Measurements from ENCODE around the gene NIPA2. TPM values are rescaled to one million over a fixed set of nuclear protein-coding genes. Genes with fewer than 3 reads are reported as not detected.
"Not testable (repeated sequence)": the region's sequence is repeated elsewhere in the genome, so short reads cannot be mapped to it uniquely, and the experiment has no call there.

Gene NIPA2
- total RNA-seq, 2 donors from 2014 or later: 57.0 to 58.3 TPM

- Histone ChIP-seq H3K4me3 (ENCODE audit: low read length) (no peak overlapping the region), H3K9me3 (ENCODE audit: control insufficient read depth, low read length) (no peaks in the 10 kb centered on the region), H3K9ac (ENCODE audit: extremely low read depth, low read length, poor library complexity, severe bottlenecking) (no peak overlapping the region), H3K27ac (ENCODE audit: low read depth, low read length) (no peak overlapping the region), H3K4me1 (ENCODE audit: control insufficient read depth, insufficient read depth, low read length) (no peaks in the 10 kb centered on the region), H3K27me3 (ENCODE audit: control insufficient read depth, insufficient read depth, low read length, poor library complexity, severe bottlenecking) (no peaks in the 10 kb centered on the region), H3K36me3 (ENCODE audit: control insufficient read depth, insufficient read depth, low read length) (no peaks in the 10 kb centered on the region)
- Mint-ChIP-seq H3K27me3 (ENCODE audit: insufficient read depth) (no peaks in the 10 kb centered on the region), H3K9me3 (no peaks in the 10 kb centered on the region), H3K27ac (no peak overlapping the region), H3K4me1 (peaks cover 1% of the 10 kb centered on the region), H3K36me3 (ENCODE audit: low read depth) (peaks cover 6% of the 10 kb centered on the region), H3K4me3 (no peak overlapping the region)
- 94% methylated on average over 11 of the region's 11 CpGs for WGBS, 2 experiments (ENCODE audit: insufficient coverage in 1 of 2, insufficient read length in 1 of 2)
- TF ChIP-seq CTCF (conservative IDR thresholded peaks at IDR 0.05): no peak
- no peak for DNase-seq
Measured at GRCh38 chr15:22806156-22806555, 32.3 kb upstream of the NIPA2 start.

DNA sequence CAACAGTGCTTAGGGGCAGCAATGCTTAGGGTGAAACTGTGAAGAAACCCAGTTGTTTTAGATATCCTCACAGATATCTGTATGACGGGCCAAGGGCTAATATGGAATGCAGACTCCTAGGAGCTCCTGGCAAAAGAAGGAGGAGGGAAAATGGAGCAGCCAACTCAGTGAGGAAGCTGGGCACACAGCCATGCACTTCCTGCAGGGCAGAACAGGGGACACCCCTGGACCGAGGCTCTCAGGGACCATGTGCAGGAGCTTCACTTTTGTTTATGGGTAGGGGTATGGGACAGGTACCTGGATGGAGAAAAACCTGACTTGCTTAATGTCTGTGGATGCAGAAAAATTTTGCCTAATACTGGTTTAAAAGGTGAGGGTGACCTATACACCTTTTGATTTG, 31.8 kb upstream of the NIPA2 start:
- no peaks in the 10 kb centered on the region for H3K36me3 ChIP-seq (ENCODE audit: control insufficient read depth, insufficient read depth, low read length)
- DNase-seq: no peak
- Mint-ChIP-seq H3K9me3 (no peaks in the 10 kb centered on the region), H3K4me3 (no peak overlapping the region), H3K27ac (no peak overlapping the region), H3K27me3 (ENCODE audit: insufficient read depth) (no peaks in the 10 kb centered on the region), H3K4me1 (no peaks in the 10 kb centered on the region), H3K36me3 (ENCODE audit: low read depth) (peaks cover 8% of the 10 kb centered on the region)
- H3K4me3 ChIP-seq (ENCODE audit: low read length): no peak overlapping the region
- TF ChIP-seq CTCF (conservative IDR thresholded peaks at IDR 0.05): no peak
- H3K4me1 ChIP-seq (ENCODE audit: control insufficient read depth, insufficient read depth, low read length): no peaks in the 10 kb centered on the region
- H3K9me3 ChIP-seq (ENCODE audit: control insufficient read depth, low read length): no peaks in the 10 kb centered on the region
- H3K9ac ChIP-seq (ENCODE audit: extremely low read depth, low read length, poor library complexity, severe bottlenecking): no peak overlapping the region
- H3K27me3 ChIP-seq (ENCODE audit: control insufficient read depth, insufficient read depth, low read length, poor library complexity, severe bottlenecking): no peaks in the 10 kb centered on the region
- 85 to 96% methylated on average over 2 of the region's 2 CpGs for WGBS, 2 experiments (ENCODE audit: insufficient coverage in 1 of 2, insufficient read length in 1 of 2)
- H3K27ac ChIP-seq (ENCODE audit: low read depth, low read length): no peak overlapping the region

GRCh38 chr15:22807831-22808230, 30.6 kb upstream of the NIPA2 start:
- H3K4me3 Mint-ChIP-seq; H3K9me3 ChIP-seq (ENCODE audit: control insufficient read depth, low read length); H3K27ac Mint-ChIP-seq; H3K4me3 ChIP-seq (ENCODE audit: low read length); DNase-seq; H3K4me1 ChIP-seq (ENCODE audit: control insufficient read depth, insufficient read depth, low read length); H3K27me3 ChIP-seq (ENCODE audit: control insufficient read depth, insufficient read depth, low read length, poor library complexity, severe bottlenecking); H3K9me3 Mint-ChIP-seq; H3K27ac ChIP-seq (ENCODE audit: low read depth, low read length); H3K9ac ChIP-seq (ENCODE audit: extremely low read depth, low read length, poor library complexity, severe bottlenecking); H3K4me1 Mint-ChIP-seq; H3K27me3 Mint-ChIP-seq (ENCODE audit: insufficient read depth); H3K36me3 ChIP-seq (ENCODE audit: control insufficient read depth, insufficient read depth, low read length): not testable (repeated sequence)
- peaks cover 17% of the 10 kb centered on the region for H3K36me3 Mint-ChIP-seq (ENCODE audit: low read depth)
- WGBS, 2 experiments (ENCODE audit: insufficient coverage in 1 of 2, insufficient read length in 1 of 2): 95 to 96% methylated on average over 4 to 9 of the region's 9 CpGs

DNA sequence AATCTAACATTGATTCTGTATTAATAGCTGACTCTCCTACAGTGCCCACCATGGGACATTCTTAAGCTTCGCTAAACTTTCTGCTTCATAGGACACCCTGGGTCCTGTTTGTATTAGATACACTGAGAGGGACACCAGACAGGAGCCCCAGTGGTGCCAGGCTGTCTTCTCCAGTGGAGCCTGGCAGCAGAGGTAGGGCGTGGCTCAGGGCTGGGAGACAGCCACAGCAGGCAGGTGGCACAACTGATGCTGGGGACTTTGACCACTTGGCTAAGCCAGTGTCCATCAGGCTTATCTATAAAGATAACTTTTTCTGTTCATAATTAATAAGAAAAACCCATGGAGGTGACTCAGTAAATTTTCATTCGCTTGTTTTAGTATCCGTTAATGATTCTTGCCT, 30.2 kb upstream of the NIPA2 start:
- 95 to 100% methylated on average over 1 to 4 of the region's 4 CpGs for WGBS, 2 experiments (ENCODE audit: insufficient coverage in 1 of 2, insufficient read length in 1 of 2)
- H3K27ac ChIP-seq (ENCODE audit: low read depth, low read length): no peak overlapping the region
- peaks cover 18% of the 10 kb centered on the region for H3K36me3 Mint-ChIP-seq (ENCODE audit: low read depth)
- H3K4me1 Mint-ChIP-seq: no peaks in the 10 kb centered on the region
- H3K27me3 Mint-ChIP-seq (ENCODE audit: insufficient read depth): no peaks in the 10 kb centered on the region
- no peaks in the 10 kb centered on the region for H3K27me3 ChIP-seq (ENCODE audit: control insufficient read depth, insufficient read depth, low read length, poor library complexity, severe bottlenecking)
- H3K27ac Mint-ChIP-seq: no peak overlapping the region
- H3K4me3 Mint-ChIP-seq: no peak overlapping the region
- H3K4me1 ChIP-seq (ENCODE audit: control insufficient read depth, insufficient read depth, low read length): no peaks in the 10 kb centered on the region
- no peak overlapping the region for H3K9ac ChIP-seq (ENCODE audit: extremely low read depth, low read length, poor library complexity, severe bottlenecking)
- no peak overlapping the region for H3K4me3 ChIP-seq (ENCODE audit: low read length)
- no peaks in the 10 kb centered on the region for H3K9me3 Mint-ChIP-seq
- DNase-seq: no peak
- no peaks in the 10 kb centered on the region for H3K36me3 ChIP-seq (ENCODE audit: control insufficient read depth, insufficient read depth, low read length)
- no peak for TF ChIP-seq CTCF (conservative IDR thresholded peaks at IDR 0.05)
- no peaks in the 10 kb centered on the region for H3K9me3 ChIP-seq (ENCODE audit: control insufficient read depth, low read length)
